HG02840 (cell line): ENCODE results near the gene KIRREL3.

Source experiments
- ATAC-seq: cut with Tn5 transposase; IDR thresholded peaks from one replicate; pipeline ENCODE4 v1.9.1; 2021; ENCODE audit warnings: mild to moderate bottlenecking, moderate library complexity, moderate number of reproducible peaks; ENCODE audit not compliant: unreplicated experiment, low FRiP score

Gene KIRREL3

DNA sequence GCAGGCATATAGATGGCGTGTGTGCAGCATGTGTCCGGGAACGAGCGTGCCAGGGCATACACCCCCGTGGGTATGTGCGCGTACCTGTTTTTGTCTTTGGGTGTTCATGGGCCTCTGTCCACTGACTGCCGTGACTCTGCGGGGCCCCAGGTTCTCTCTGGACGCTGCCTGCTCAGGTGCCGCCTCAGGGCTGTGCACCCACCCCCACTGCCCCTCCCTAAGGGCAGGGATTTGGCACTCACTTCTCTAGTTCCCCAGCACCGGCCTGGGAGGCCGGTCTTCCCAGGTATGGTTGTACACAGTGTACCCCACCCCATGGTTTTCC lies 533.6 kb downstream of the KIRREL3 start:
- ATAC-seq = no peak

DNA sequence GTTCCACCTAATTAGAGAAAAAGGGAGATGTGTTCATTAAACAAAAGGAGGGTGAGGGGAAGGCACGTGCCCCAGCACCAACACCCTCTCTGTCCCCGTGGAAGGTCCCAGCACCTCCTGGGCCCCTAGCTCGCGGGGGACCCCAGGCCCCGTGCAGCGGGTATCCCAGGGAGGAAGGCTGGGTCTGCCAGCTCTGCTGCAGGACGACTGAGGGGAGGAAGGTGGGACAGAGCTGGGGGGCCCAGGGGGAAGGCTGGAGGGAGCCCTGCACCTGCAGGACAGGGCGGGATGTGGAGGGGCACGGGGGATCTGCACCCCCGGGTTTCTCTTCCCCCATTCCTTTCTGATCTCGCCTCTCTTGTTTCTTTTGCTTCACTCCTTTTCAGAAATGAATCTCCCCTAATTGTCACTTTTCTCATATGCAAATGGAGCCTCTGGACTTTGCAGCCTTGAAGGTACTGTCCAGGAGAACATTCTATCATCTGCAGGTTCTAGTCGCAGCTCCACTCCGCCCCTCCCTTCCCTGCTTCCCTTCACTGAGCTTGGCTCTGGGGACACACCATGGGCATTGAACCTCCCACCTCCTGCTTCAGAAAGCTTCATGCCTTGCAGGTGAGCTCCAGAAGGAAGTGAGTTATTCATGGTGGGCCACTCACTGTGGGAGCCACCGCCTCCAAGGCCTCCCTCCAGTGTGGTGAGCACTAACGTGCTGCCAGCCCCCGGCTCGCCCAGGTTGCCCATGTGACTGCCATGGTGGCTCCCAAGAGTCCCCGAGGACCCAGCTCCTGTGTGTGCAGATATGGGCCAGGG lies 534.1 kb downstream of the KIRREL3 start:
- ATAC-seq = no peak

DNA sequence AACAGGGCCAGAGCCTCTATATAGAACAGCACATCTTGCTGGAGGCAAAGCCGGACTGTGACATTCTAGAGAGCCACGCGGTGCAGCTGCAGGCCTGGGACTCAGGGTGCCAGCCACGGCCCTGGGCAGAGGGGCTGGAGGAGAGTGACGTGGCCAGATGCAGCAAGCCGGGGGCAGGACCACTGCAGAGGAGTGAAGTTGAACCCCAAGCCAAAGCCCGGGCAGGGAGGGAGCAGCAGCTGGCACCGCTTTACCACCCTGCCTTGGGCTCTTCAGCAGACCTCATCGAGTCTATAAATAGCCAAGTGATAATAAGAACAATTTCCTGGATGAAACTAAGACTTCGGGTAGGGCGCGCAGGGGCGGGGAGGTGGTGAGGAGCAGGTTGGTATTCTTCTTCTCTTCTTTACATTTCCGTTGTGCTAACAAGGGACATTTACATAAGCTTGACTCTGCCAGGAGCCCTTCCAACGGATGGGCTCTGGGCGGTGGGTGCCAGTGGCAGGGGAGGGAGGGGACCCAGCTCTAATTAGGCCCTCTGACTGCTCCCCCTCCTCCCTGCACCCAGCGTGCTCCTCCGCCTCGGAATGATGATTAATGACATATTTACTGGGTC lies 534.9 kb downstream of the KIRREL3 start:
- peak; percentile 66 for ATAC-seq

DNA sequence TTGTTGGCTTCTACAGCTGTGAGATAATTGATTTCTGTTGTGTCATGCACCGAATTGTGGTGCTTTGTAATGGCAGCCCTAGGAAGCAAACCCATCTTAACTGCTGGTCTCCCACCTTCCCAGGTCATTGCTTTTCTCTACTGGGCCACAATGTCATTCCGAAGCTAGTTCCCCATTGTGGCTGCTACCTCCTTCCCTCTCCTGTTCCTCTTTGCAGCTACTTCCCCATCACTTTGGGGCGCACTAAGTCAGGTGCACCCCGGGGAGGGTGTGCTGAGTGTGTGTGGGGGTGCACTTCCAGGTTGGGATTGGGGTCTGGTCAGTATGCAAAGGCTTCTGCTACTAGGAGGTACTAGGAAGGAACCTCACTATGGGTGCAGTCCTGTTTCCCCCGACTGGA lies 535.8 kb downstream of the KIRREL3 start:
- no peak for ATAC-seq

DNA sequence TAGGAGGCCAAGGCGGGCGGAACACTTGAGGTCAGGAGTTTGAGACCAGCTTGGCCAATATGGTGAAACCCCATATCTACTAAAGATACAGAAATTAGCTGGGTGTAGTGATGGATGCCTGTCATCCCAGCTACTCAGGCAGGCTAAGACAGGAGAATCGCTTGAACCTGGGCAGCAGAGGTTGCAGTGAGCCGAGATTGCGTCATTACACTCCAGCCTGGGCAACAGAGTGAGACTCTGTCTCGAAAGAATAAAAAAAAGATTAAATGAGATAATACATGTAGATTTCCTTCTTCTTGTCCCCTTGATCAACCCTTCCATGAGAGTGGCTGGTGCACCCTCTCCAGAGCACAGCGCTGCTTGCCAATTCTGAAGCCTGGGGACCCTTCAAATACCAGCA lies 538.1 kb downstream of the KIRREL3 start:
- ATAC-seq = no peak

DNA sequence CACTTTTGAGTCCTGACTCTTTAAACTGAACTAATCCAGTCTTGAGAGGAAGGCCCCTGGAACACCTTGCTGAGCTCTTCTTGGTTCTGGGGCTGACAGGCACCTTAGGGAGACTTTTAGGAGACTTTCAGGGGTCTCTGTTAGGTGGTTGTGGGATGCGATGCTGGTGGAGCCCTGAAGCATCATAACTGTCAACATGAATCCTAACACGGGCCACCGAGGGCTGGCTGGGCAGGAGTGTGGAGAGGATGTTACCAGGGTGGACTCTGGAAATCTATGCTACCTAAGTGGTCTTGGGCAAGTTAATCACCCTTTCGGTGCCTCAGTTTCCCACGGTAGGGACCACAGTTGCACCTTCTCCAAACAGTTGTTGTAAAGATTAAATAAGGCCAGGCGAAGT lies 538.6 kb downstream of the KIRREL3 start:
- no peak for ATAC-seq

DNA sequence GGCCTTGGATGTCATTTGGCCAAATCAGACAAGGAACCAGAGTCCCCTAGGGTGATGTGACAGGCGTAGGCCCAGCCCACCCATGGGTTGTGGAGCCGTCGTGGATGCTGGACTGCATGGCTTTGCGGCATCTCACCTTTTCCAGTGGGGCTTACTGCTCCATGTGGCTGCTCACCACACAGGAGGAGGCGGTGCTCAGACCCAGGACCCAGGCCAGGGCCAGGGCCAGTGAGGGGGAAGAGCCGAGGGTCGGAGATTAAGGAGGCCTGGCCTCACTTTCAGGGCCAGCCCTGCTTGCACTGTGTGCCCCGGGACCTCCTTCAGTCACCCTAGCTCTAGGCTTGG lies 539.5 kb downstream of the KIRREL3 start:
- no peak for ATAC-seq

DNA sequence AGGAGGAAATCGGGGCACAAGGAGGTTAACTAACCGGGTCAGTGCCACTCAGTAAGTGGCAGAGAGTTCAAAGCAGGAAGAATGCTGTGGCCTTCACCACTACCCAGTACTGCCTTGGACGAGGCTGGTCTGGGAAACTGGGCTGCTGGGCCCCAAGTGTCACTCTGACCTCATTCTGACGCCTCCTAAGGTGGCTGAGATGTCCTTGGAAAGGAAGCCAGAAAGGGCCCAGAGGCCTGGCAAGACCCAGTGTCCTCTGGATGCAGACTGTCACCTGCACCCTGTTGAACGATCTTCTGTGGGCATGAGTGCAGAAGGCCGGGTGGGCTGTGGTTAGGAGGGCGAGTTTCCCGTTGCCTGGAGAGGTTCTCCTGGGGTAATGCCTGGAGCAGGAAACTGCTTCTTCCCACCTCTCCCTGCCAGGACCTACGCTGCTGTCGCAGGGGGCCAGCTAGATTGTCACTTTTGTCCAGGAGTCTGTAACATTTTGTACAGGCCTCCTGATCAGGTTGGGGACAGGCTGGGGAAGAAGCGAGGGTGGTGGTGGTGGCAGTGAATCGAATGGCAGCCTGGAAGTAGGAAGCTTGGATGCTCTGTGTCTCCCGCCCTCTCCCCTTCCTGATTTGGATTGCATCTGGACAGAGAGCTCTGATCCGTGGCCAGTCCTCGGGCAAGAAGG lies 540.0 kb downstream of the KIRREL3 start:
- ATAC-seq = no peak

DNA sequence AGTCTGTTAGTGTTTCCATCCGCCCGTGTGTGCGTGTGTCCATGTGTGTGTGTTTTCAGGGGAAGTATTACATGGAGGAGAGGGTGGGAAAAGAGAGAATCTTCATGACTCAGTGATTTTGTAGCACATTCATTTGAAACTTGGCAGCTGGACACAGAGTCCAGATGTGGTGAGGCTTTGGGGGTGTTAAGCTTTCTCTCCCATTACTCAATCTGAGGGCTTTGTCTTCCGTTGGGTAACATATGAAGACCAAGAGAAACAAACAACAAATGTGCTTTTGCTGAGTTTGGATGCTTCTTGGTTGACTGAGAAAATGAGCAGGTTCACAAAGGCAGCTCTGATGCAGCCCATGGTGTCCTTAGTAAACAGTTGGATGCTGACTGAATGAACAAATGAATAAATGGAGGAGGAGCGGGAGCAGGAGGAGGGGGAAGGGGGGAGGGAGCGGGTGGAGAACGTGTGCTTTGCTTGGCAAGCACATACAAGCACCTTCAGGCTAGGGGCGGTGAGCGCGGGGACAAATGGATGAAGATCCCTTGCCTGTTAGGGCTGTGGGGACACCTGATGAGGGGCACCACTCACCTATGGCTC lies 540.8 kb downstream of the KIRREL3 start:
- no peak for ATAC-seq

DNA sequence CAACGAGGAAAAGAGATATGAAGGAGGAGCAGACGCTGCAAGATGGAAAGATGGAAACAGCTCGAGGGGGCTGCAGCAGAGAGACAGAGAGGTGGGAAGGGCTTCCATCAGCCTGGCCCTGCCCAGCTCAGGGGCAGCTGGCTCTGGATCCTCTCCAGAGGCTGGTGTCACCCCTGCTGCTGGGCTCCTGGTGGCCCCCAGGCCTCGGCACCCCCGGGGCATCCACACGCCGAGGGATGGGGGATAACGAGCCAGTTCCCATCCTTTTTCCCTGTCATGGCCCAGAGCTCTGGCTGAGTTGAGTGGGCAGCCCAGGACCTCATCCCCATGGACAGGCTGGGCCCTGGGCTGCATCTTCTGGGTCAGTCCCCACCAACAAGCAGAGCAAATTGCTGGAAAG lies 542.8 kb downstream of the KIRREL3 start:
- ATAC-seq = no peak

DNA sequence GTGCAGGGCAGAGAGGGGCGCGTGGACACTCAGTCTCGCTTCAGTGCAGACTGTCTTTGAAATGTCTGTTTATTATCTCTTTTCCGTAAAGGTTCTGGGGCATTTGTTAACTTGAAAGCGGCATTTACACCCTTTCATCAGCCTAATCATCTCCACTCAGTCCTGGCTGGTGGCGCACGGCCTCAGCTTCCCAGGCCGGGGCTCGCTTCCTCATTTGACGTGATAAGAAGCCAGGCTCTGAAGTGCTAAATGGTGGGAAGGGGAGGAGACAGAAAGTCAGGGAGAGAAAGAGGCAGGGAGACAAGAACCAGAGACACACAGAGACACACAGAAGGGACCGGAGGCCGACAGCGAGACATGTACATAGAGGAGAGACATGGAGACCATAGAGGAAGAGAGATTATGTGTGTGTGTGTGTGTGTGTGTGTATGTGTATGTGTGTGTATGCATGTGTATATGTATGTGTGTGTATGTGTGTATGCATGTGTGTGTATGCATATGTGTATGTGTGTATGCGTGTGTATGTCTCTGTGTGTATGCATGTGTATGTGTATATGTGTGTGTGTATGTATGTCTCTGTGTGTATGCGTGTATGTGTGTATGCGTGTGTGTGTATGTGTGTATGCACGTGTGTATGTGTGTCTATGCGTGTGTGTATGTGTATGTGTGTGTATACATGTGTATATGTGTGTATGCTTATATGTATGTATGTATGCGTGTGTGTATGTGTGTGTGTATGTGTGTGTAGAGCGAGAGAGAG lies 543.6 kb downstream of the KIRREL3 start:
- ATAC-seq = no peak

DNA sequence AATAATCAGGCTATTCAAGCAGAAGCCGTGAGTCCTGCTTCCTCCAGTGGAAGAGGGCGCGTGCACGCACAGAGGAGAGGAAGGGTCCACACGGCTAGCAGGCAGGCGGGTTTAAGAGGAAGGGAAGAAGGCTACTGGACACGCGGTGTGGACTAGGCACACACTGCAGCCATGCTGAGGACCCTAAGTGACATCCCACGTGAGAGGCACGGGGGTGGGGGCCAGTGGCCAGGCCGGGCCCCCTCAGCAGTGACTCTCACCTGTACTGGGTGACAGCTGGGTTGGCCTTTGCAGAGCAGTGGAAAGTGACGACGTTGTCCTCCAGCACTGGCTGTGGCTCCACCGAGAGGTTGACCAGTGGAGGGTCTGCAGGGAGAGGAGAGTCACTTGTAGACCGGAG lies 544.5 kb downstream of the KIRREL3 start:
- no peak for ATAC-seq

DNA sequence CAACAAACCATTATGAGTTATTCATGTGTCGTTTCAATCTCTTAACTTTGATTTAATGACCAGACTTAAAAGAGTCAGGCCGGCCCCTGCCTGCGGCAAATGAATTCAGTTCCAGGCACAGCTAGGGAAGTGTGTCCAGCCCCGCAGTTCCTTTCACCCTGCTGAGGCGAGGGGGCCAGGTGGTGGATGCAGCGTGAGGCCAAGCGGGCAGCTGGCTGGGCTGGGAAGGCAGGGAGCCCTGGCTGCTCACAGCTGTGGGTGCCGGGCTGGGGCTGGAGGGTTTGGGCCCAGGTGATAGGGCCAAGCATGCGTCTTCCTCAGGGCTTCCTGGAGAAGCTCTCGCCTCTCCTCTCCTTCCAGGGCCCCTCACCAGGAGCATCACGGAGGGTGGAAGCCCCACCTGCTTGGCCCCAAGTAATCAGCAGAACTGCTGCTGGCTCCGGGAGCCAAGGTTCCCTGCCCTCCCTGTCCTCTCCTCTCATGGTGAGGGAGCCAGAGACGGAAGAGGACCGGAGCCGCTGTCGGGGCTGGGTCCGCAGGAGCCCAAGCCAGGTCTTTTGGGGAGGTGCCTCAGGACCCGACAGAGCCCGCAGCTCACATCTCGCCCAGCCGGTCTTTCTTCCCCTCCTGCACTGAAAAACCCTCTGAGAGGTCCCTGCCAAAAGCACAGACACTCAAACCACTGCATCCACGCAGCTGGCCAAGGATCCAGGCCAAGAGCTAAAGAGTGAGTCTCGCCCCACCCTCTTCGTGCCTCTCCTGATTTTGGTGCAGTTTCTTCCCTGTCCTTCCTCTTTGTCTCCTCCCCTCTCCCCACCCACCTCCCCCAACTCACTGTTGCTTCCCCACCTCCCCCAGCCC lies 548.1 kb downstream of the KIRREL3 start:
- no peak for ATAC-seq

DNA sequence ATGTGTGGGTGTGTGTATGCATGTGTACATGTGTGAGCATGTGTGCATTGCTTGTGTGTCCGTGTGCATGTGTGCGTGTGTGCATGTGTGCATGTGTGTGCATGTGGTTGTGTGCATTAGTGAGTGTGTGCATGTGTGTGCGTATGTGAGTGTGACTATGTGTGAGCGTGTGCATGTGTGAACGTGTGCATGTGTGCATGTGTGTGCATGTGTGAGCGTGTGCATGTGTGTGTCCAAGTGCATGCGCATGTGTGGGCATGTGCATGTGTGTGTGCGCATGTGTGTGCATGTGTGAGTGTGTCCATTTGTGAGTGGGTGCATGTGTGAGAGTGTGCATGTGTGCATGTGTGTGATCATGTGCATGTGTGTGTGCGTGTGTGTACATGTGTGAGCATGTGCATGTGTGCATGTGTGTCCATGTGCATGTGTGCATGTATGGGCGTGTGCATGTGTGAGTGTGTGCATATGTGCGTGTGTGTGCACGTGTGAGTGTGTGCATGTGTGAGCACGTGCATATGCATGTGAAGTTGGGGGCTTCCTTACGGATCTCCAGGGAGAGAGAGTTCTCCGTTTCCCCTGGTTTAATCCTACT lies 549.3 kb downstream of the KIRREL3 start:
- ATAC-seq = no peak

DNA sequence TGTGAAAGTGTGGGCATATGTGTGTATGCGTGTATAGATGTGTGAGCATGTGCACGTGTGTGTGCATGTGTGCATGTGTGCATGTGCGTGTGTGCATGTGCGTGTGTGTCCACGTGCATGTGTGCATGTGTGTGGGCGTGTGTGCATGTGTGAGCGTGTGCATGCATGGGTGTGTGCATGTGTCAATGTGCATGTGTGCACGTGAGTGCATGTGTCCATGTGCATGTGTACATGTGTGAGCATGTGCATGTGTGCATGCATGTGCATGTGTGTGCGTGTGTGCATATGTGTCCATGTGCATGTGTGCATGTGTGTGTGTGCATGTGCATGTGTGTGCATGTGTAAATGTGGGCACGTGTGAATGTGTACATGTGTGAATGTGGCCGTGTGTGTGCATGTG lies 549.8 kb downstream of the KIRREL3 start:
- no peak for ATAC-seq

DNA sequence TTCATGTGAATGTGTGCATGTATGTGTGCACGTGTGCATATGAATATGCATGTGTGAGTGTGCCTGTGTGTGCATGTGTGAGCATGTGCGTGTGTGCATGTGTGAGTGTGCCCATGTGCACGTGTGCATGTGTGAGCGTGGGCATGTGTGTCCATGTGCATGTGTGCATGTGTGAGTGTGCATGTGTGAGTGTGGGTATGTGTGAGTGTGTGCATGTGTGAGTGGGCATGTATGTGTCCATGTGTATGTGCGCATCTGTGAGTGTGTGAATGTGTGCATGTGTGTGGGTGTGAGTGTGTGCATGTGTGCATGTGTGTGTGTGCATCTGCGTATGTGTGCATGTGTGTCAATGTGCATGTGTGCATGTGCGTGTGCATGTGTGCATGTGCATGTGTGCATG lies 550.4 kb downstream of the KIRREL3 start:
- no peak for ATAC-seq

DNA sequence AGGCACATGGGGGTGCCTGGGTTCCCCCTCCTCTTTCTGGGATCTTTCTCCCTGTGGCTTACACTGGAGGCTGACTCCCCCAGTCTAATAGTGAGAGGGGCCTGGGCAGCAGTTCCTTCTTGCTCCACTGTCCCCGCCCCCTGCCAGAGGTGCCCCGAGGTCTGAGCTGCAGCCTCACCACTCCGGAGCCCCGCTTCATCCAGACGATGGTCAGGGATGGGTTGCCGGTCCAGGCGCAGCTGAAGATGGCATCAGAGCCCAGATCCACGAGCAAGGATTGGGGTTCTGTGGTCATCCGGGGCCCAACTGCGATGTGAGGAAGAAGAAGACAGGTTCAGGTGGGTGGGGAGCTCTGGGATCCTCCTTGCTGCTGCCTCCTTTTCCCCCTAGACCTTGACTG lies 554.0 kb downstream of the KIRREL3 start:
- no peak for ATAC-seq

DNA sequence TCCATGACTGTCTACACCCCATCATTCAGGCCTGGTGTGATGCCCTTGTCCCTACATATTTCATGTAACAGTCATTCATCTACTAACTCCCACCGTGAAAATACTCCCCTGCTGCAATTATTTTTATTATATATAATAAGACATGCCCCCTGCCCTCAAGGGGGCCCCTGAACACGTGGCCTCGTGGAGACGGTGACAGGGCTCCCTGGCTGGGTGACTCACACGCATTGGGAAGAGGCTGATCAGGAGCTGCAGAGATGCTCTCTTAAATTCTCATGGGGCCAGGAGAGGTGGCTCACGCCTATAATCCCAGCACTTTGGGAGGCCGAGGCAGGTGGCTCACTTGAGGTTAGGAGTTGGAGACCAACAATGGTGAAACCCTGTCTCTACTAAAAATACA lies 556.5 kb downstream of the KIRREL3 start:
- no peak for ATAC-seq

DNA sequence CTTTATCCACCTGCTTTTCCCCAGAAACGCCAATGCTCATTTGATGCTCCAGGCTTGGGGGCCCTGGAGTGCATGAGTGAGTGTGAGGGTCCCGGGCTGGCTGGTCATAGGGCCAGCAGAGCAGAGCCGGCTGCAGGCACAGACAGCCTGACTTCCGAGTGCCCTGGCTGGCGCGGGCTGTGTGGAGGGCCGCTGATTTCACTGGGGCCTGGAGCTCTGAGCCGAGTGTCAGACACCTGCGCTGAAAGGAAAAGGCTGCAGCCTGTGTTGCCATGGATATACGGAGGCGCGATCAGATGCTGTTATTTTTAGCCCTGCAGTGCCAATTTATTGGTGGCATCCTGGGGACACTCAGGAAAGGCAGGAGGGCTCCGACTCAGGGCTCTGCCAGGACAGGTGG lies 557.5 kb downstream of the KIRREL3 start:
- no peak for ATAC-seq
